Measurements from ENCODE around the gene BICDL2. TPM values are rescaled to one million over a fixed set of nuclear protein-coding genes. Genes with fewer than 3 reads are reported as not detected.

The BICDL2 gene
- total and polyA plus RNA-seq, 2 of the 4 experiments (the other 2 are of a cell fraction): 0.17 to 0.18 TPM

- intact Hi-C loops (cut with micrococcal nuclease) (no loop called here), in situ Hi-C loops (cut with MboI; ENCODE audit: low sequenced_read_pairs) (no loop called here), dilution Hi-C loops (cut with HindIII; ENCODE audit: low sequenced_read_pairs, unreplicated experiment) (no loop called here)
- Histone ChIP-seq H3K14ac (replicated peaks; ENCODE audit: low read depth, low read length) (no peak overlapping the region), H3K4me1 (ENCODE audit: control insufficient read depth, insufficient read depth, low read length) (no peaks in the 10 kb centered on the region), H2BK20ac (ENCODE audit: low read depth, low read length) (no peak overlapping the region), H2BK5ac (ENCODE audit: low read depth, low read length, poor library complexity, severe bottlenecking) (no peak overlapping the region), H3K79me1 (ENCODE audit: low read depth in 1 of 2, low read length in 2 of 2) (no peaks in the 10 kb centered on the region), H3K9me3 (ENCODE audit: control insufficient read depth, insufficient read depth, low read length) (no peaks in the 10 kb centered on the region), H3K9me1 (ENCODE audit: insufficient read depth, low read length) (no peaks in the 10 kb centered on the region), H3K23ac (ENCODE audit: low read depth, low read length) (no peak overlapping the region), H2BK15ac (ENCODE audit: low read depth, low read length) (no peak overlapping the region), H3K4ac (ENCODE audit: low read depth, low read length) (no peak overlapping the region), H4K8ac (ENCODE audit: low read depth in 2 of 2, low read length in 2 of 2) (no peak overlapping the region), H4K20me1 (ENCODE audit: insufficient read depth, low read length) (no peaks in the 10 kb centered on the region), H3K36me3 (ENCODE audit: control insufficient read depth, insufficient read depth, low read length) (no peaks in the 10 kb centered on the region), H3K4me3 (ENCODE audit: insufficient read depth, low read depth, low read length) (no peak overlapping the region), H2BK120ac (ENCODE audit: low read depth, low read length) (no peak overlapping the region), H3K56ac (ENCODE audit: extremely low read depth, insufficient read depth, low read length) (no peak overlapping the region), H3K4me2 (ENCODE audit: low read depth, low read length) (no peak overlapping the region), H3K18ac (ENCODE audit: low read depth, low read length) (no peak overlapping the region), H4K91ac (ENCODE audit: insufficient read depth, low read depth, low read length) (no peak overlapping the region), H3K27ac (ENCODE audit: insufficient read depth, low read length) (no peak overlapping the region), H3K27me3 (ENCODE audit: control insufficient read depth, insufficient read depth, low read length) (peaks cover 43% of the 10 kb centered on the region), H4K5ac (ENCODE audit: low read depth, low read length) (no peak overlapping the region), H2AK9ac (replicated peaks; ENCODE audit: low read depth, low read length, poor library complexity) (no peak overlapping the region), H2AFZ (replicated peaks; ENCODE audit: low read length, poor library complexity) (no peak overlapping the region), H2AK5ac (ENCODE audit: low read depth, low read length) (no peak overlapping the region), H3K9ac (ENCODE audit: low read depth, low read length) (no peak overlapping the region)
- no TSS peak for BruUV-seq (replicated peaks)
- CTCF ChIA-PET: no interaction called here
- WGBS, 2 experiments (ENCODE audit: extremely low coverage in 2 of 2, insufficient read length in 1 of 2): 91% methylated on average over 10 of the region's 17 CpGs; no CpG with 5 or more reads in 1 of the 2 experiments
- no peak for DNase-seq
- POLR2A ChIA-PET (ENCODE audit: unreplicated experiment): no interaction called here
- no peak for ATAC-seq (ENCODE audit: low read depth)
- no peak for TF ChIP-seq MAFK (IDR thresholded peaks at IDR 0.05; ENCODE audit: low read depth, low read length)
- no peak for TF ChIP-seq NFE2L2 (IDR thresholded peaks at IDR 0.05; ENCODE audit: low read depth, low read length)
- TF ChIP-seq CEBPB (IDR thresholded peaks at IDR 0.05; ENCODE audit: low read depth, low read length): no peak
- no peak for TF ChIP-seq RCOR1 (IDR thresholded peaks at IDR 0.05; ENCODE audit: insufficient replicate concordance, low read length)
- no peak for TF ChIP-seq POLR2A (IDR thresholded peaks at IDR 0.05; ENCODE audit: low read depth, low read length)
- no peak for TF ChIP-seq RFX5 (IDR thresholded peaks at IDR 0.05; ENCODE audit: low read depth, low read length)
- no peak for TF ChIP-seq BHLHE40 (IDR thresholded peaks at IDR 0.05; ENCODE audit: low read depth, low read length)
- no peak for TF ChIP-seq CTCF (conservative IDR thresholded peaks at IDR 0.05; ENCODE audit: low read depth, low read length)
- no peak for TF ChIP-seq USF2 (IDR thresholded peaks at IDR 0.05; ENCODE audit: low read depth, low read length)
- no peak for TF ChIP-seq SMC3 (IDR thresholded peaks at IDR 0.05; ENCODE audit: low read depth, low read length)
- no peak for TF ChIP-seq CHD1 (IDR thresholded peaks at IDR 0.05; ENCODE audit: low read depth, low read length)
- no peak for TF ChIP-seq FOS (IDR thresholded peaks at IDR 0.05; ENCODE audit: low read depth, low read length)
- TF ChIP-seq MAZ (IDR thresholded peaks at IDR 0.05; ENCODE audit: borderline replicate concordance, low read depth, low read length): no peak
- no peak for TF ChIP-seq RAD21 (IDR thresholded peaks at IDR 0.05; ENCODE audit: low read length)
- TF ChIP-seq ELK1 (IDR thresholded peaks at IDR 0.05; ENCODE audit: borderline replicate concordance, low read depth, low read length): no peak
- no peak for TF ChIP-seq MXI1 (IDR thresholded peaks at IDR 0.05; ENCODE audit: borderline replicate concordance, low read depth, low read length)
Observed at GRCh38 chr16:3080024-3080423, 43.3 kb upstream of the BICDL2 start.

Measured in IMR-90 (cell line).